WTC11 (cell line): ENCODE results near the gene CCNH. TPM values are rescaled to one million over a fixed set of nuclear protein-coding genes. Genes with fewer than 3 reads are reported as not detected.

Experiments
- AFF4 ChIP-seq: sonication (generic); formaldehyde crosslinking; IDR thresholded peaks from 2 replicates; pipeline ENCODE4 v1.8.1; 2023; ENCODE audit warnings: mild to moderate bottlenecking, missing genetic modification reagents, borderline replicate concordance
- ELF4 ChIP-seq: sonication (generic); formaldehyde crosslinking; IDR thresholded peaks from 2 replicates; pipeline ENCODE4 v1.8.1; 2022; ENCODE audit warnings: low read depth, mild to moderate bottlenecking, moderate library complexity, missing genetic modification reagents
- GRHL2 ChIP-seq: fragments of 250-450 bp; sonication (Bioruptor Pico); IDR thresholded peaks from 2 replicates; pipeline ENCODE4 v1.8.0; 2022; ENCODE audit warnings: mild to moderate bottlenecking, moderate library complexity; ENCODE audit not compliant: insufficient replicate concordance, severe bottlenecking
- IRF2 ChIP-seq: sonication (generic); formaldehyde crosslinking; IDR thresholded peaks from 2 replicates; pipeline ENCODE4 v1.8.0; 2022; ENCODE audit warnings: low read depth, missing genetic modification reagents, borderline replicate concordance
- NR3C1 ChIP-seq: sonication (generic); formaldehyde crosslinking; conservative IDR thresholded peaks from 2 replicates; pipeline ENCODE4 v1.8.1; 2023; ENCODE audit warnings: low read depth, mild to moderate bottlenecking, missing genetic modification reagents
- OVOL2 ChIP-seq: fragments of 250-450 bp; sonication (Bioruptor Pico); IDR thresholded peaks from 2 replicates; pipeline ENCODE4 v1.9.0; 2021; ENCODE audit warnings: mild to moderate bottlenecking, borderline replicate concordance
- SMAD3 ChIP-seq: sonication (generic); formaldehyde crosslinking; IDR thresholded peaks from 2 replicates; pipeline ENCODE4 v1.8.0; 2022; ENCODE audit warnings: missing genetic modification reagents, mild to moderate bottlenecking, borderline replicate concordance
- TCF7 ChIP-seq: sonication (generic); formaldehyde crosslinking; IDR thresholded peaks from 2 replicates; pipeline ENCODE4 v1.8.0; 2022; ENCODE audit warnings: mild to moderate bottlenecking, low read depth, missing genetic modification reagents, moderate library complexity
- TEAD1 ChIP-seq: sonication (generic); formaldehyde crosslinking; IDR thresholded peaks from 2 replicates; pipeline ENCODE4 v1.8.0; 2022; ENCODE audit warnings: mild to moderate bottlenecking, missing genetic modification reagents
- TP53 ChIP-seq: sonication (generic); formaldehyde crosslinking; IDR thresholded peaks from 2 replicates; pipeline ENCODE4 v1.8.1; 2023; ENCODE audit warnings: mild to moderate bottlenecking, missing genetic modification reagents
- USF1 ChIP-seq: sonication (generic); formaldehyde crosslinking; IDR thresholded peaks from 2 replicates; pipeline ENCODE4 v1.8.0; 2022; ENCODE audit warnings: mild to moderate bottlenecking, missing genetic modification reagents
- ZNF232 ChIP-seq: sonication (generic); formaldehyde crosslinking; IDR thresholded peaks from 2 replicates; pipeline ENCODE4 v1.8.0; 2022; ENCODE audit warnings: mild to moderate bottlenecking, missing genetic modification reagents
- ZNF396 ChIP-seq: fragments of 250-450 bp; sonication (Bioruptor Pico); IDR thresholded peaks from 2 replicates; pipeline ENCODE4 v1.8.0; 2021; ENCODE audit warnings: mild to moderate bottlenecking, moderate library complexity, borderline replicate concordance
- ZNF425 ChIP-seq: fragments of 250-450 bp; sonication (Bioruptor Pico); conservative IDR thresholded peaks from 2 replicates; pipeline ENCODE4 v1.9.0; 2021; ENCODE audit warnings: mild to moderate bottlenecking
- ZNF671 ChIP-seq: fragments of 250-450 bp; sonication (Bioruptor Pico); IDR thresholded peaks from 2 replicates; pipeline ENCODE4 v1.8.0; 2021; ENCODE audit warnings: mild to moderate bottlenecking
- total RNA-seq: library from RNA; stranded (reverse); gene quantifications from 3 replicates; pipeline ENCODE4 v1.2.3, GENCODE V29; 2021
- TF ChIP-seq, protein P1 (sequence below): sonication (generic); formaldehyde crosslinking; IDR thresholded peaks from 2 replicates; pipeline ENCODE4 v1.8.0; 2022; ENCODE audit warnings: mild to moderate bottlenecking, missing genetic modification reagents
- TF ChIP-seq, protein P2 (sequence below): sonication (generic); formaldehyde crosslinking; IDR thresholded peaks from 2 replicates; pipeline ENCODE4 v1.8.1; 2022; ENCODE audit warnings: low read depth, missing genetic modification reagents, borderline replicate concordance
- TF ChIP-seq, protein P3 (sequence below): sonication (generic); formaldehyde crosslinking; IDR thresholded peaks from 2 replicates; pipeline ENCODE4 v1.8.1; 2022; ENCODE audit warnings: mild to moderate bottlenecking, missing genetic modification reagents, moderate library complexity, borderline replicate concordance
- TF ChIP-seq, protein P4 (sequence below): fragments of 250-450 bp; sonication (Bioruptor Pico); IDR thresholded peaks from 2 replicates; pipeline ENCODE4 v1.9.0; 2021; ENCODE audit warnings: mild to moderate bottlenecking, borderline replicate concordance

The CCNH gene
- total RNA-seq, 1 experiment from 2014 or later, result 35.3 TPM

DNA sequence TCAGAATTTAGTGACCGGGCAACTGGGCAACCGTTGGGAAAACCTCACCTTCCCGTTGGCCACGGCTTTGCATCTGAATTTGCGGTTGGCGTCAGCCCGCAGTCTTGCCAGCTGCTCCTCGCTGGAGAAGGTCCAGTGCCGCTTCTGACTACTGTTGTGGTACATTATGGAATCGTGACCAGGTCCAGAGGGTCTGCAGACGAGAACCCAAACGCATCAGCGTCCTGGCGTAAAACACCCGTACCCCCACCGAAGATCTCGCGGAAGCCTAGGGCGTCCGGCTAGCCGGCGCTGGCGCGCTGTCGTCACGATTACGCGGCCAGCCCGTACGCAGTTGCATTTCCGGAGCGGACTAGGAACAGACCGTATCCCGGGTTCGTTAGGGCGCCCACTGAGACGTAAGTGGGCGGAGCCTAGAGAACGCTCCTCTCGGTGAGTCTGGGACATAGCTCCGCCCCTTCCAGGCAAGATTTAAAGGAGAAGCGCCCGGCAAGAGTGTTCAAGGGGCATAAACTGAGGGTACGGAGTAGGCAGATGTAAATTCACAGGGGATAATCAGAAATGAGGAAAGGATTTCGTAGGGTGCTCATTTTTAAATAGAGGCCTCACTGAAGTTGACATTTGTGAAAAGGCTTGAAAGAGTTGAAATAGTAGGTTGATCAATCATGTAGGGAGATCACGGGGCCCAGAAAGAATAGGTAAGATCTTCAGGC, at the start of gene CCNH (continued):
- TF ChIP-seq, protein P1, sequence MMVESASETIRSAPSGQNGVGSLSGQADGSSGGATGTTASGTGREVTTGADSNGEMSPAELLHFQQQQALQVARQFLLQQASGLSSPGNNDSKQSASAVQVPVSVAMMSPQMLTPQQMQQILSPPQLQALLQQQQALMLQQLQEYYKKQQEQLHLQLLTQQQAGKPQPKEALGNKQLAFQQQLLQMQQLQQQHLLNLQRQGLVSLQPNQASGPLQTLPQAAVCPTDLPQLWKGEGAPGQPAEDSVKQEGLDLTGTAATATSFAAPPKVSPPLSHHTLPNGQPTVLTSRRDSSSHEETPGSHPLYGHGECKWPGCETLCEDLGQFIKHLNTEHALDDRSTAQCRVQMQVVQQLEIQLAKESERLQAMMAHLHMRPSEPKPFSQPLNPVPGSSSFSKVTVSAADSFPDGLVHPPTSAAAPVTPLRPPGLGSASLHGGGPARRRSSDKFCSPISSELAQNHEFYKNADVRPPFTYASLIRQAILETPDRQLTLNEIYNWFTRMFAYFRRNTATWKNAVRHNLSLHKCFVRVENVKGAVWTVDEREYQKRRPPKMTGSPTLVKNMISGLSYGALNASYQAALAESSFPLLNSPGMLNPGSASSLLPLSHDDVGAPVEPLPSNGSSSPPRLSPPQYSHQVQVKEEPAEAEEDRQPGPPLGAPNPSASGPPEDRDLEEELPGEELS (CRISPR knock-in tag), result peak; percentile 78; the same call in 1 of the 2 replicates
- TF ChIP-seq ZNF396 (CRISPR knock-in tag), result no peak
- TF ChIP-seq ZNF671 (CRISPR knock-in tag), result no peak
- TF ChIP-seq, protein P2, sequence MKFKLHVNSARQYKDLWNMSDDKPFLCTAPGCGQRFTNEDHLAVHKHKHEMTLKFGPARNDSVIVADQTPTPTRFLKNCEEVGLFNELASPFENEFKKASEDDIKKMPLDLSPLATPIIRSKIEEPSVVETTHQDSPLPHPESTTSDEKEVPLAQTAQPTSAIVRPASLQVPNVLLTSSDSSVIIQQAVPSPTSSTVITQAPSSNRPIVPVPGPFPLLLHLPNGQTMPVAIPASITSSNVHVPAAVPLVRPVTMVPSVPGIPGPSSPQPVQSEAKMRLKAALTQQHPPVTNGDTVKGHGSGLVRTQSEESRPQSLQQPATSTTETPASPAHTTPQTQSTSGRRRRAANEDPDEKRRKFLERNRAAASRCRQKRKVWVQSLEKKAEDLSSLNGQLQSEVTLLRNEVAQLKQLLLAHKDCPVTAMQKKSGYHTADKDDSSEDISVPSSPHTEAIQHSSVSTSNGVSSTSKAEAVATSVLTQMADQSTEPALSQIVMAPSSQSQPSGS (CRISPR knock-in tag), result no peak
- TF ChIP-seq IRF2 (CRISPR knock-in tag), result no peak
- TF ChIP-seq, protein P3, sequence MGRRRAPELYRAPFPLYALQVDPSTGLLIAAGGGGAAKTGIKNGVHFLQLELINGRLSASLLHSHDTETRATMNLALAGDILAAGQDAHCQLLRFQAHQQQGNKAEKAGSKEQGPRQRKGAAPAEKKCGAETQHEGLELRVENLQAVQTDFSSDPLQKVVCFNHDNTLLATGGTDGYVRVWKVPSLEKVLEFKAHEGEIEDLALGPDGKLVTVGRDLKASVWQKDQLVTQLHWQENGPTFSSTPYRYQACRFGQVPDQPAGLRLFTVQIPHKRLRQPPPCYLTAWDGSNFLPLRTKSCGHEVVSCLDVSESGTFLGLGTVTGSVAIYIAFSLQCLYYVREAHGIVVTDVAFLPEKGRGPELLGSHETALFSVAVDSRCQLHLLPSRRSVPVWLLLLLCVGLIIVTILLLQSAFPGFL (CRISPR knock-in tag), result no peak
- no peak for TF ChIP-seq GRHL2 (CRISPR knock-in tag)
- no peak for TF ChIP-seq TP53 (CRISPR knock-in tag)
- peak; percentile 62; the same call in 1 of the 2 replicates for TF ChIP-seq AFF4
- TF ChIP-seq OVOL2 (CRISPR knock-in tag), result no peak
- TF ChIP-seq NR3C1, result no peak
- no peak for TF ChIP-seq ZNF232 (CRISPR knock-in tag)
- TF ChIP-seq, protein P4, sequence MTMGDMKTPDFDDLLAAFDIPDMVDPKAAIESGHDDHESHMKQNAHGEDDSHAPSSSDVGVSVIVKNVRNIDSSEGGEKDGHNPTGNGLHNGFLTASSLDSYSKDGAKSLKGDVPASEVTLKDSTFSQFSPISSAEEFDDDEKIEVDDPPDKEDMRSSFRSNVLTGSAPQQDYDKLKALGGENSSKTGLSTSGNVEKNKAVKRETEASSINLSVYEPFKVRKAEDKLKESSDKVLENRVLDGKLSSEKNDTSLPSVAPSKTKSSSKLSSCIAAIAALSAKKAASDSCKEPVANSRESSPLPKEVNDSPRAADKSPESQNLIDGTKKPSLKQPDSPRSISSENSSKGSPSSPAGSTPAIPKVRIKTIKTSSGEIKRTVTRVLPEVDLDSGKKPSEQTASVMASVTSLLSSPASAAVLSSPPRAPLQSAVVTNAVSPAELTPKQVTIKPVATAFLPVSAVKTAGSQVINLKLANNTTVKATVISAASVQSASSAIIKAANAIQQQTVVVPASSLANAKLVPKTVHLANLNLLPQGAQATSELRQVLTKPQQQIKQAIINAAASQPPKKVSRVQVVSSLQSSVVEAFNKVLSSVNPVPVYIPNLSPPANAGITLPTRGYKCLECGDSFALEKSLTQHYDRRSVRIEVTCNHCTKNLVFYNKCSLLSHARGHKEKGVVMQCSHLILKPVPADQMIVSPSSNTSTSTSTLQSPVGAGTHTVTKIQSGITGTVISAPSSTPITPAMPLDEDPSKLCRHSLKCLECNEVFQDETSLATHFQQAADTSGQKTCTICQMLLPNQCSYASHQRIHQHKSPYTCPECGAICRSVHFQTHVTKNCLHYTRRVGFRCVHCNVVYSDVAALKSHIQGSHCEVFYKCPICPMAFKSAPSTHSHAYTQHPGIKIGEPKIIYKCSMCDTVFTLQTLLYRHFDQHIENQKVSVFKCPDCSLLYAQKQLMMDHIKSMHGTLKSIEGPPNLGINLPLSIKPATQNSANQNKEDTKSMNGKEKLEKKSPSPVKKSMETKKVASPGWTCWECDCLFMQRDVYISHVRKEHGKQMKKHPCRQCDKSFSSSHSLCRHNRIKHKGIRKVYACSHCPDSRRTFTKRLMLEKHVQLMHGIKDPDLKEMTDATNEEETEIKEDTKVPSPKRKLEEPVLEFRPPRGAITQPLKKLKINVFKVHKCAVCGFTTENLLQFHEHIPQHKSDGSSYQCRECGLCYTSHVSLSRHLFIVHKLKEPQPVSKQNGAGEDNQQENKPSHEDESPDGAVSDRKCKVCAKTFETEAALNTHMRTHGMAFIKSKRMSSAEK (CRISPR knock-in tag), result no peak
- TF ChIP-seq ELF4 (CRISPR knock-in tag), result no peak
- no peak for TF ChIP-seq ZNF425 (CRISPR knock-in tag)
- peak; percentile 75; the same call in 1 of the 2 replicates for TF ChIP-seq SMAD3 (CRISPR knock-in tag)
- 0 out of 2 replicates have a peak, but pooled peaks have one; percentile 40 for TF ChIP-seq USF1 (CRISPR knock-in tag)
- TF ChIP-seq TEAD1 (CRISPR knock-in tag), result peak; percentile 72; the same call in 1 of the 2 replicates
- TF ChIP-seq TCF7, result no peak
